GM19467 (cell line): ENCODE data around the gene GPR75.

ENCODE experiments used
- ATAC-seq: cut with Tn5 transposase; IDR thresholded peaks from one replicate; pipeline ENCODE4 v1.9.1; 2021; ENCODE audit warnings: mild to moderate bottlenecking, moderate library complexity; ENCODE audit not compliant: unreplicated experiment

GPR75 gene

GRCh38 chr2:53859206-53860181 lies at the start of gene GPR75:
GPR75 (minus strand) TSS chr2:53859967; CDS start chr2:53854756, 5,211 bp downstream.
- ATAC-seq: no peak

GRCh38 chr2:53907582-53907981 lies 47.8 kb upstream of the GPR75 start:
- ATAC-seq: no peak

- ATAC-seq: no peak
Observed at GRCh38 chr2:53905396-53905795, 45.6 kb upstream of the GPR75 start.

- ATAC-seq: no peak
Observed at GRCh38 chr2:53903011-53903410, 43.2 kb upstream of the GPR75 start.

- no peak for ATAC-seq
Observed at GRCh38 chr2:53901192-53901591, 41.4 kb upstream of the GPR75 start.

- no peak for ATAC-seq
Observed at GRCh38 chr2:53896864-53897263, 37.1 kb upstream of the GPR75 start.

GRCh38 chr2:53886406-53887280 lies 26.9 kb upstream of the GPR75 start:
- no peak for ATAC-seq

- ATAC-seq: no peak
Observed at GRCh38 chr2:53884883-53885282, 25.1 kb upstream of the GPR75 start.

- no peak for ATAC-seq
Observed at GRCh38 chr2:53881986-53882385, 22.2 kb upstream of the GPR75 start.

- ATAC-seq: no peak
Observed at GRCh38 chr2:53881360-53881759, 21.6 kb upstream of the GPR75 start.

- no peak for ATAC-seq
Observed at GRCh38 chr2:53880756-53881155, 21.0 kb upstream of the GPR75 start.

- no peak for ATAC-seq
Observed at GRCh38 chr2:53877556-53877955, 17.8 kb upstream of the GPR75 start.

- ATAC-seq: no peak
Observed at GRCh38 chr2:53877112-53877511, 17.3 kb upstream of the GPR75 start.

GRCh38 chr2:53874401-53874950 lies 14.7 kb upstream of the GPR75 start:
- ATAC-seq: no peak

GRCh38 chr2:53867773-53868172 lies 8.0 kb upstream of the GPR75 start:
- ATAC-seq: no peak

GRCh38 chr2:53867169-53867568 lies 7.4 kb upstream of the GPR75 start:
- ATAC-seq: no peak

GRCh38 chr2:53865962-53866361 lies 6.2 kb upstream of the GPR75 start:
- ATAC-seq: no peak

- no peak for ATAC-seq
Observed at GRCh38 chr2:53865264-53865663, 5.5 kb upstream of the GPR75 start.

- no peak for ATAC-seq
Observed at GRCh38 chr2:53863538-53864227, 3.9 kb upstream of the GPR75 start.

GRCh38 chr2:53861824-53862223 lies 2.1 kb upstream of the GPR75 start:
- no peak for ATAC-seq

- ATAC-seq: no peak
Observed at GRCh38 chr2:53856272-53856671, 3.5 kb downstream of the GPR75 start.
